Fibroblast of lung (primary cell): Measurements from ENCODE around the gene SPEF2. TPM values are rescaled to one million over a fixed set of nuclear protein-coding genes. Genes with fewer than 3 reads are reported as not detected.

Experiments
- DNase-seq, 2 donors: peaks; one replicate each; pipeline versions ENCODE4 v3.0.0 to v3.0.0-alpha.2; 2010; ENCODE audit warnings: low read depth in 2 of 2
- H2AFZ ChIP-seq: 2 replicates; pipeline ENCODE4 v1.5.1; 2012; ENCODE audit warnings: low read length, control low read depth, inconsistent platforms
- H3K27ac ChIP-seq: 2 replicates; pipeline ENCODE4 v1.5.1; 2011; ENCODE audit warnings: low read length, control low read depth; ENCODE audit not compliant: insufficient read depth
- H3K27me3 ChIP-seq: 2 replicates; pipeline ENCODE4 v1.5.1; 2011; ENCODE audit warnings: mild to moderate bottlenecking, low read length; ENCODE audit not compliant: control insufficient read depth, insufficient read depth
- H3K36me3 ChIP-seq: 2 replicates; pipeline ENCODE4 v1.5.1; 2011; ENCODE audit warnings: low read length; ENCODE audit not compliant: control insufficient read depth, insufficient read depth
- H3K4me1 ChIP-seq: 2 replicates; pipeline ENCODE4 v1.5.1; 2011; ENCODE audit warnings: low read length; ENCODE audit not compliant: control insufficient read depth, insufficient read depth; ENCODE audit errors: extremely low read depth
- H3K4me2 ChIP-seq: 2 replicates; pipeline ENCODE4 v1.5.1; 2011; ENCODE audit warnings: low read length, control low read depth; ENCODE audit not compliant: insufficient read depth; ENCODE audit errors: extremely low read depth
- H3K4me3 ChIP-seq, 4 experiments: fragments of 200-600 bp in 1 of 4; sonication (generic) in 1 of 4; replicated peaks in 1 of 4; 2 replicates each; pipeline ENCODE4 v1.5.1; 2011 to 2016; ENCODE audit warnings: low read length in 4 of 4, low read depth in 3 of 4, mild to moderate bottlenecking in 3 of 4, control low read depth in 2 of 4, inconsistent platforms in 1 of 4, mixed read lengths in 1 of 4; ENCODE audit not compliant: insufficient read depth in 1 of 4; ENCODE audit errors: control extremely low read depth in 1 of 4
- H3K79me2 ChIP-seq: 2 replicates; pipeline ENCODE4 v1.5.1; 2012; ENCODE audit warnings: mild to moderate bottlenecking, low read length, inconsistent platforms; ENCODE audit not compliant: control insufficient read depth, insufficient read depth
- H3K9ac ChIP-seq: 2 replicates; pipeline ENCODE4 v1.5.1; 2011; ENCODE audit warnings: mild to moderate bottlenecking, low read length, control low read depth; ENCODE audit not compliant: insufficient read depth
- H3K9me3 ChIP-seq: 2 replicates; pipeline ENCODE4 v1.5.1; 2012; ENCODE audit warnings: low read depth, low read length; ENCODE audit not compliant: control insufficient read depth, insufficient read depth
- H4K20me1 ChIP-seq: 2 replicates; pipeline ENCODE4 v1.5.1; 2011; ENCODE audit warnings: low read length; ENCODE audit not compliant: control insufficient read depth, insufficient read depth; ENCODE audit errors: extremely low read depth
- EZH2 ChIP-seq: IDR thresholded peaks from 2 replicates; pipeline ENCODE4 v1.5.1; 2012; ENCODE audit warnings: low read length, control low read depth, mild to moderate bottlenecking; ENCODE audit errors: missing control alignments
- polyA plus RNA-seq, 2 donors: library from polyadenylated mRNA; depleted of rRNA in 1 of 2; stranded (reverse) in 1 of 2; unstranded in 1 of 2; fragments of >200 nt; gene quantifications; 2 replicates each; pipeline ENCODE4 v1.2.1, GENCODE V29; 2011 to 2012; ENCODE audit warnings: missing spikeins in 1 of 2
- total RNA-seq: library from RNA; depleted of rRNA; stranded (reverse); fragments of >200 nt; gene quantifications from 2 replicates; pipeline ENCODE4 v1.2.1, GENCODE V29; 2014
- TF ChIP-seq, protein P1 (sequence below), 2 donors: IDR thresholded peaks in 1 of 2; conservative IDR thresholded peaks in 1 of 2; 1 replicate in 1 of 2; 2 replicates in 1 of 2; pipeline ENCODE4 v1.5.1; 2011 to 2012; ENCODE audit warnings: low read length in 2 of 2, control low read depth in 1 of 2, inconsistent platforms in 1 of 2, low read depth in 1 of 2, mild to moderate bottlenecking in 1 of 2

SPEF2 gene
- total and polyA plus RNA-seq, 2 donors (not counting 1 experiment from before 2014, with no cell fraction given): 5.2 to 5.9 TPM

DNA sequence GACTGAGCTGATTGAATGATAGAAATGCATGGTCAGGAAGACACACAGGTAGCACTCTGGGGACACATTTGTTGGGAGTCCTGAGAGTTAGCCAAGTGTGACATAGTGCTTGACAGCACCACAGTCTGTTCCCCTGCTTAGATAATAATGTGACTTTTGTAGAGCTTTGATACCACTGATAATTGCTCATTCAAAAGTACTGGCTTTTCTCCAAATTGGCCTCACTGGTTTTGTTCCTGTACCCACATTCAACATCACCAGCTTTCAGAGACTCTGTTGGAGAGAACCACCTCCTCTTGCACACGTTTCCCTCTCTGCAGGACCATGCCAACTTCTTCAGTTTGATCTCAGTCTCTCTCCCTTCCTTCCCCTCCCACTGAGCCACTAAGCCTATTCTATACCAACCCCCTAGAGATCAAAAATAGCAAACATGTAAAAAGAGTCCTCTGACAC, 186.6 kb downstream of the SPEF2 start:
- Histone ChIP-seq H4K20me1 (no peaks in the 10 kb centered on the region), H3K79me2 (no peaks in the 10 kb centered on the region), H3K27ac (no peak overlapping the region), H2AFZ (no peak overlapping the region), H3K4me3 (no peak overlapping the region), H3K9ac (no peak overlapping the region), H3K36me3 (no peaks in the 10 kb centered on the region), H3K9me3 (no peaks in the 10 kb centered on the region), H3K27me3 (no peaks in the 10 kb centered on the region), H3K4me1 (peaks cover 5% of the 10 kb centered on the region), H3K4me2 (no peak overlapping the region)
- no peak for TF ChIP-seq EZH2
- TF ChIP-seq, protein P1, sequence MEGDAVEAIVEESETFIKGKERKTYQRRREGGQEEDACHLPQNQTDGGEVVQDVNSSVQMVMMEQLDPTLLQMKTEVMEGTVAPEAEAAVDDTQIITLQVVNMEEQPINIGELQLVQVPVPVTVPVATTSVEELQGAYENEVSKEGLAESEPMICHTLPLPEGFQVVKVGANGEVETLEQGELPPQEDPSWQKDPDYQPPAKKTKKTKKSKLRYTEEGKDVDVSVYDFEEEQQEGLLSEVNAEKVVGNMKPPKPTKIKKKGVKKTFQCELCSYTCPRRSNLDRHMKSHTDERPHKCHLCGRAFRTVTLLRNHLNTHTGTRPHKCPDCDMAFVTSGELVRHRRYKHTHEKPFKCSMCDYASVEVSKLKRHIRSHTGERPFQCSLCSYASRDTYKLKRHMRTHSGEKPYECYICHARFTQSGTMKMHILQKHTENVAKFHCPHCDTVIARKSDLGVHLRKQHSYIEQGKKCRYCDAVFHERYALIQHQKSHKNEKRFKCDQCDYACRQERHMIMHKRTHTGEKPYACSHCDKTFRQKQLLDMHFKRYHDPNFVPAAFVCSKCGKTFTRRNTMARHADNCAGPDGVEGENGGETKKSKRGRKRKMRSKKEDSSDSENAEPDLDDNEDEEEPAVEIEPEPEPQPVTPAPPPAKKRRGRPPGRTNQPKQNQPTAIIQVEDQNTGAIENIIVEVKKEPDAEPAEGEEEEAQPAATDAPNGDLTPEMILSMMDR (conservative IDR thresholded peaks at IDR 0.05 in 1 of 2, IDR thresholded peaks at IDR 0.05 in 1 of 2; ENCODE audit: low read depth in 1 of 2, low read length in 2 of 2): no peak
- no peak for DNase-seq

DNA sequence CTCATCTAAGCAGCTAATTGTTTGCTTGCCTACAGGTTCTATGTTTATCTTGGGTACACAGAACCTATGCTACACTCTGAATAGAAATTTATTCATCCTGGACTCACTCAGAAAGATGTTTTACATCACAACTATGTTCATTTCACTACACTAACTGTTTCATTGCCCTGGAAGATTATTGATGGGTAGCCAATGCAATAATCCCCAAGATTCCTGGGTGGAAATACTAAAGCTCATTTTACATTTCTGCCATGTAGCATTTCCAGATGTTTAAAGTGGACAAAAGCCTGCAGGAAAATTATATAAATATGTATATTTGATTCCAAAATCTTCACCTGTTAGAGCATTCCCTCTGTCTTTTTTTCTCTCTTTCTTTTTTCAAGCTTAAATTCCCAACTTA, 187.2 kb downstream of the SPEF2 start:
- H3K36me3 ChIP-seq: no peaks in the 10 kb centered on the region
- no peak overlapping the region for H3K4me3 ChIP-seq
- H3K9ac ChIP-seq: no peak overlapping the region
- H3K9me3 ChIP-seq: no peaks in the 10 kb centered on the region
- TF ChIP-seq, protein P1 (conservative IDR thresholded peaks at IDR 0.05 in 1 of 2, IDR thresholded peaks at IDR 0.05 in 1 of 2; ENCODE audit: low read depth in 1 of 2, low read length in 2 of 2): no peak
- TF ChIP-seq EZH2: no peak
- H2AFZ ChIP-seq: no peak overlapping the region
- H3K27ac ChIP-seq: no peak overlapping the region
- peaks cover 5% of the 10 kb centered on the region for H3K4me1 ChIP-seq
- H4K20me1 ChIP-seq: no peaks in the 10 kb centered on the region
- no peak for DNase-seq
- no peak overlapping the region for H3K4me2 ChIP-seq
- H3K27me3 ChIP-seq: no peaks in the 10 kb centered on the region
- no peaks in the 10 kb centered on the region for H3K79me2 ChIP-seq

DNA sequence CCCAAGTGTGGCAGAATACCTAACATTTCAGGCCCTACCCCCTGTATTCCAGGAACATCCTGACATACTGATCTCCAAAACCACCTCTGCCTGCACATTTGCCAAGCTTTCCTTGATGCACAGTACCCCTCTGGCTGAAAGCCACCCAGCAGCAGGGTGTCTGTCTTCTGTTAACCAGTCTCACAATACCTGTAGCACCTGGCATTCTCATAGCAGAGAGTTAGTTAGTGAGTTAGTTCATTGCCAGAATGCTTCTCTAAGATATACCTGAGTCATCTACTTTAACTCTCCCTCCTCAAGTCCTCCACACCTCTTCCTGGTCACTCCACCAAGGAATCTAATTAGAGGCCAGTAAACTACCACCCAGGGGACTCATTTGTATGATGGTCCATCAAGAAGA, 192.9 kb downstream of the SPEF2 start:
- H3K4me2 ChIP-seq: no peak overlapping the region
- no peak overlapping the region for H3K4me3 ChIP-seq
- no peaks in the 10 kb centered on the region for H3K4me1 ChIP-seq
- H3K79me2 ChIP-seq: no peaks in the 10 kb centered on the region
- no peak overlapping the region for H3K9ac ChIP-seq
- no peak overlapping the region for H2AFZ ChIP-seq
- H4K20me1 ChIP-seq: no peaks in the 10 kb centered on the region
- H3K36me3 ChIP-seq: no peaks in the 10 kb centered on the region
- no peaks in the 10 kb centered on the region for H3K27me3 ChIP-seq
- no peak for TF ChIP-seq EZH2
- TF ChIP-seq, protein P1 (conservative IDR thresholded peaks at IDR 0.05 in 1 of 2, IDR thresholded peaks at IDR 0.05 in 1 of 2; ENCODE audit: low read depth in 1 of 2, low read length in 2 of 2): no peak
- H3K9me3 ChIP-seq: no peaks in the 10 kb centered on the region
- DNase-seq: no peak
- H3K27ac ChIP-seq: no peak overlapping the region
